ENCODE results near the gene ZNF169.

DNA sequence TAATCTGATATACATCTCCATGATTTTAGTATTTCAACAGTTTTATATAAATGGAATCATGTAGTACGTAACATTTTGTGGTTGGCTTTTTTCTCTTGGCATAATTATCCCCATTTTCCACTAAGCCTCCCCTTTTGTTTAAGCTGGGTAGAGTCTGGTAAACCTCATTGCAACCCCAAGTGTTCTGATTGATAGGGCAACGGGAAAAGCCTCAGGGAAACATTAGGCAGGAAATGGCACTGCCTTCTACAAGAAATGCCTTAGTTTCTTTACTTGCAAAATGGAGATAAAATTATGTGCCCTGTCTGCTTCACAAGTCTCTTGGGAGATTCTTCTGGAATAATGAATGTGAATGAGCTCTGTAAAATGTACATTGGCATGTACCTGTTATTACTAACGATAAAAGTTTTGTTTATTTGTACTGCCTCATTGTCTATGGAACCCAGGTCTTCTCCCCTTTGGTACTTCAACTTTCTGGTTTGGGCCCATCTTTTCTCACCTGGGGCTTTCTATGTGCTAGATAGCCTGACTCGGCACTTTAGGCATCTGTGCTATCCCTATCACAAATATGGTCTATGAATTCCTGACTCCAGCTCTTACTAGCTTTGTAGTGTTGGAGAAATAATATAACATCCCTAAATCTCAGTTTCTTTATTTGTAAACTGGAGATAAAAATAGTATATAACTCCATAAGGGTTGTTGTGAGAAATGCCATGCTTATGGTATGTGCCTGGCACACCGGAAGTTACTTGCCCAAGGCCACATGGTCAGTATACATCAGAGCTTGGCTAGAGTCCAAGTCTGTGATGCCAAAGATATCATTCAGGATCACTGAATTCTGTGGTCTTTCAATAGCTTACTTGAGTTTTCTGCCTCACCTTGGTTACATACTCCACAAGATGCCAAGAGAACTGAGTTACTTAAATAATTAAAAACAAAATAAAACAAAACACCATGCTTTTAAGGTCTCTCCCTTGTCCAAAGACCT lies 48.2 kb upstream of the ZNF169 start:
- TF ChIP-seq, protein P1, sequence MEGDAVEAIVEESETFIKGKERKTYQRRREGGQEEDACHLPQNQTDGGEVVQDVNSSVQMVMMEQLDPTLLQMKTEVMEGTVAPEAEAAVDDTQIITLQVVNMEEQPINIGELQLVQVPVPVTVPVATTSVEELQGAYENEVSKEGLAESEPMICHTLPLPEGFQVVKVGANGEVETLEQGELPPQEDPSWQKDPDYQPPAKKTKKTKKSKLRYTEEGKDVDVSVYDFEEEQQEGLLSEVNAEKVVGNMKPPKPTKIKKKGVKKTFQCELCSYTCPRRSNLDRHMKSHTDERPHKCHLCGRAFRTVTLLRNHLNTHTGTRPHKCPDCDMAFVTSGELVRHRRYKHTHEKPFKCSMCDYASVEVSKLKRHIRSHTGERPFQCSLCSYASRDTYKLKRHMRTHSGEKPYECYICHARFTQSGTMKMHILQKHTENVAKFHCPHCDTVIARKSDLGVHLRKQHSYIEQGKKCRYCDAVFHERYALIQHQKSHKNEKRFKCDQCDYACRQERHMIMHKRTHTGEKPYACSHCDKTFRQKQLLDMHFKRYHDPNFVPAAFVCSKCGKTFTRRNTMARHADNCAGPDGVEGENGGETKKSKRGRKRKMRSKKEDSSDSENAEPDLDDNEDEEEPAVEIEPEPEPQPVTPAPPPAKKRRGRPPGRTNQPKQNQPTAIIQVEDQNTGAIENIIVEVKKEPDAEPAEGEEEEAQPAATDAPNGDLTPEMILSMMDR (conservative IDR thresholded peaks at IDR 0.05; ENCODE audit: low read length), result no peak
- TF ChIP-seq EZH2phosphoT487 (IDR thresholded peaks at IDR 0.05; ENCODE audit: borderline replicate concordance, low read depth, low read length), result no peak
